ENCODE results near the gene DNAH5.

DNAH5 gene

DNA sequence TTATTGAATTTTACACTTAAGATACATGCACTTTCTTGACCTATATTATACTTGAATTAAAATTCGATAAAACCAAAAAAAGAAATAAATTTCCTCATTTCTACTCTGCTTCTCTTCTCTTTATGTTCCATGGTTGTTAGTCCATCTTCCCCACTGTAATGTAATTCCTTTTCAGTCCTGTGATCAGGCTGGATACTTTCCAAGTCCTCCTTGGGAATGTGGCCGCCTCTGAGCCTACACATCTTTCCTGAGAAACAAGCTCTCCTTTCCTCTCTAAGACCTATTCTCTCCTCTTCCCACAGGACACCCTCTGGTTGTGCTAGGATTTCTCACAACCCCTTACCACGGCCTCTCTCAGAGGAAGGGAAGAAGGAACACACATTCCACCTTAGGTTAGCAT is 285.1 kb downstream of the DNAH5 start:
- Histone ChIP-seq H3K27ac (ENCODE audit: low read depth, low read length) (no peak overlapping the region), H3K9ac (ENCODE audit: low read depth, low read length) (no peak overlapping the region), H3K4me3 (ENCODE audit: low read length) (no peak overlapping the region), H3K27me3 (ENCODE audit: insufficient read depth, low read length) (no peaks in the 10 kb centered on the region), H3K4me1 (ENCODE audit: insufficient read depth, low read length) (no peaks in the 10 kb centered on the region), H3K9me3 (ENCODE audit: insufficient read depth, low read depth, low read length) (no peaks in the 10 kb centered on the region), H3K36me3 (ENCODE audit: insufficient read depth, low read length) (no peaks in the 10 kb centered on the region)
- WGBS = 94% methylated on average over 3 of the region's 3 CpGs

DNA sequence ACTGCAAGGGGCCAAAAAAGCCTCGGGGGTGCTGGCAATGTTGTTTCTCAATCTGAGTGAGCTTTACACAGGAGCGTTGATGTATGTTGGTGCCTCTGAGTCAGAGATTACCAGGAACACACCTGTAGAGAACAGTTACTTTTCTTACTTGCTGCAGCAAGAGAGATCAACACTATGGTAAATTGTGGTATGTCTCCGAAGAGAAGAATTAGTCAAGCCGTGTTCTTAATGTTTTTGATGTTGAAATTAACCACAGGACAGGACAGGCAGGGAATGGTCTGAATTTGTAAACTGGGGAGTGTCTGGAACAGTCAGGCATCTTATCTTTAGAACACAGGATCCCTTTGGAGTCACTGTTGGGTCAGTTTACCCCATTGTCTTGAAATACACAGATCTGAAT is 285.7 kb downstream of the DNAH5 start:
- no peaks in the 10 kb centered on the region for H3K4me1 ChIP-seq (ENCODE audit: insufficient read depth, low read length)
- WGBS = 90% methylated on average over 4 of the region's 4 CpGs
- no peaks in the 10 kb centered on the region for H3K9me3 ChIP-seq (ENCODE audit: insufficient read depth, low read depth, low read length)
- H3K9ac ChIP-seq (ENCODE audit: low read depth, low read length) = no peak overlapping the region
- H3K27ac ChIP-seq (ENCODE audit: low read depth, low read length) = no peak overlapping the region
- no peaks in the 10 kb centered on the region for H3K27me3 ChIP-seq (ENCODE audit: insufficient read depth, low read length)
- no peak overlapping the region for H3K4me3 ChIP-seq (ENCODE audit: low read length)
- no peaks in the 10 kb centered on the region for H3K36me3 ChIP-seq (ENCODE audit: insufficient read depth, low read length)

DNA sequence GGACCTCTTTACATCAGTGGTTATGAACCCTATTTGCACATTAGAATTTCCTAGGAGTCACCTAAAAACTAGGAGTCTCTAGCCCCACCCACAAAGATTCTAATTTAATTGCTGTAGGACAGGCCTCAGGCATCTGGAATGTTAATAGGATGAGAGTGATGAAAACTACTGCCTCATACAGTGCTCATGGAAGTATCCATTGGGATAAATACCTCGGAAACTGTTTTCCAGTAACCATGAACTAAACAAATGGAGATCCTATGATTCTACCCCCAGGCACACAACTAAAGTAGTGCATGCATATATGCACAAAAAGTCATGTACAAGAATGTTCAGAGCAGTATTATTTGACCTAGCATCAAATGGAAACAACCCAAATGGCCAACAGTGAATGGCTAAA is 286.3 kb downstream of the DNAH5 start:
- Histone ChIP-seq H3K27me3 (ENCODE audit: insufficient read depth, low read length) (no peaks in the 10 kb centered on the region), H3K27ac (ENCODE audit: low read depth, low read length) (no peak overlapping the region), H3K36me3 (ENCODE audit: insufficient read depth, low read length) (no peaks in the 10 kb centered on the region), H3K9ac (ENCODE audit: low read depth, low read length) (no peak overlapping the region), H3K9me3 (ENCODE audit: insufficient read depth, low read depth, low read length) (no peaks in the 10 kb centered on the region), H3K4me3 (ENCODE audit: low read length) (no peak overlapping the region), H3K4me1 (ENCODE audit: insufficient read depth, low read length) (no peaks in the 10 kb centered on the region)
- 100% methylated on average over 1 of the region's 1 CpG for WGBS

DNA sequence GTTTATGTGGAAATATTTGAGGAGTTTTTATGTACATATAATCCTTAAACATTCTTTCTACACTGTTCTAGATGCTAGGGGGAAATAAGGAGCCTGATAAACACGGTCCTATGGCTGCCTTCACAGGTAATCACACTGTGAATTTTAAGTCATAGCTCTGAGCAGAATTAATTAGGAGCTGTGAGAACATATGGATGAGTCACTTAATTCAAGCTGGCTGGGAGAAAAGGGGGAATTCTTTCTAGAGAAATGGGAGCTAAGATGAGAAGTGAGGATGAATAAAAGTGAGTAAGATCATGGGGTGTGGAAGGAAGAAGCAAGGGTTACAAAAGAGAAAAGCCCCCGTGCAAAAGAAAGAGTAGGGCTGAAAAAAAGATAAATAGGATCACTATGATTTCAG is 290.8 kb downstream of the DNAH5 start:
- no peak overlapping the region for H3K9ac ChIP-seq (ENCODE audit: low read depth, low read length)
- 85% methylated on average over 2 of the region's 2 CpGs for WGBS
- H3K4me1 ChIP-seq (ENCODE audit: insufficient read depth, low read length) = no peaks in the 10 kb centered on the region
- no peaks in the 10 kb centered on the region for H3K27me3 ChIP-seq (ENCODE audit: insufficient read depth, low read length)
- no peaks in the 10 kb centered on the region for H3K36me3 ChIP-seq (ENCODE audit: insufficient read depth, low read length)
- no peaks in the 10 kb centered on the region for H3K9me3 ChIP-seq (ENCODE audit: insufficient read depth, low read depth, low read length)
- H3K4me3 ChIP-seq (ENCODE audit: low read length) = no peak overlapping the region
- no peak overlapping the region for H3K27ac ChIP-seq (ENCODE audit: low read depth, low read length)

DNA sequence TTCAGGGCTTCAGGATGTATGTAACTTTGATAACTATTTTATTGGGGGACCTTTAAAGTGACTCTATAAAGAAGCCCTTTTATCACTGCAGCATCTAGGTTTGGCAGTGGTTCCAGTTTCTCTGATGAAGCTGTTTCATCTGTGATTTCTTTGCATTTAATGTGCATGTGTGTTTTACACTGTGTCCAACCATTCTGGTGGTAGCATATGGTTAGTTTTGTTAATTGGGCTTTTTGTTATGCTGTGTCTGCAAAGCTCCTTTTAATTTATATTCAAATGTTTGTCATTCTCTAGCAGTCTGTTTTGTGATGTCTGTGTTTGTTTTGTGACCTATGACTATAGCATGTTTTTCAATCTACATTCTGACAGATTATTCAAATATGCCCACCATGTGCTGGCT is 294.8 kb downstream of the DNAH5 start:
- H3K9me3 ChIP-seq (ENCODE audit: insufficient read depth, low read depth, low read length) = no peaks in the 10 kb centered on the region
- H3K36me3 ChIP-seq (ENCODE audit: insufficient read depth, low read length) = no peaks in the 10 kb centered on the region
- no peaks in the 10 kb centered on the region for H3K27me3 ChIP-seq (ENCODE audit: insufficient read depth, low read length)
- no peak overlapping the region for H3K4me3 ChIP-seq (ENCODE audit: low read length)
- no peak overlapping the region for H3K27ac ChIP-seq (ENCODE audit: low read depth, low read length)
- H3K9ac ChIP-seq (ENCODE audit: low read depth, low read length) = no peak overlapping the region
- H3K4me1 ChIP-seq (ENCODE audit: insufficient read depth, low read length) = no peaks in the 10 kb centered on the region

DNA sequence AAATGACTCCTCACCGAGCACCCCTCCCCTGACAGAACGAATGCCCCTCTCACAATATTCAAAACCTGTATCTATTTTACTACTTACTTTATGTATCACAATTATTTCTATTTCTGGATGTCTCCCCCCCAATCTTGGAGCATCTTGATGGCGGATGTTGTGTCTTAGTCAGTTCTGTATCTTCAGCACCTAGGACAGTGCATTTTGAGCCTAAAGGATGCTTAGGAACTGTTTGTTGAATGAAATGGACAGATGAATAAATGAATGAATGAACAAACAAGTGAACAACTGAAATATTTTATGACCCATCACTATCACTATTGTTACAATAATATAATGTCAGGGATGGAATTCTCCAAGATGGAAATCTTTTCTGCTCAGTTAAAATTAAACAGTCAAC is 295.7 kb downstream of the DNAH5 start:
- Histone ChIP-seq H3K4me3 (ENCODE audit: low read length) (no peak overlapping the region), H3K27ac (ENCODE audit: low read depth, low read length) (no peak overlapping the region), H3K4me1 (ENCODE audit: insufficient read depth, low read length) (no peaks in the 10 kb centered on the region), H3K27me3 (ENCODE audit: insufficient read depth, low read length) (no peaks in the 10 kb centered on the region), H3K9ac (ENCODE audit: low read depth, low read length) (no peak overlapping the region), H3K9me3 (ENCODE audit: insufficient read depth, low read depth, low read length) (no peaks in the 10 kb centered on the region), H3K36me3 (ENCODE audit: insufficient read depth, low read length) (no peaks in the 10 kb centered on the region)
- WGBS = 86% methylated on average over 3 of the region's 3 CpGs

DNA sequence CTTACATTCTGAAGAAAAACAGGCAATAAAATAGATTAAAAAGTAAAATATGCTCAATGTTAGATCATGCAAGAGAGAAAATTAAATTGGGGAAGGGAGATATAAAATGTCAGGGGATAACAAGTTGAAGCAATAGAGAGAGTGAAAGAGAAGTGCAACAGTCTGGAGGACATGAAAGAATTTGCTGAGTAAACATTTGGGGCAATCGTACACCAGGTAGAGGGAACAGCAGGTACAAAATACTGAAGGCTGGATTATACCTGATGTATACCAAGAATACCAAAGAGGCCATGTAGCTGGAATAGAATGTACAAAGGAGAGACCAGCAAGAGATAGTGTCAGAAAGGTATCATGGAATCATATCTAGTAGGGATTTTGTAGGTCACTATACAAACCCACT is 300.8 kb downstream of the DNAH5 start:
- H3K4me1 ChIP-seq (ENCODE audit: insufficient read depth, low read length) = no peaks in the 10 kb centered on the region
- H3K9ac ChIP-seq (ENCODE audit: low read depth, low read length) = no peak overlapping the region
- no peaks in the 10 kb centered on the region for H3K36me3 ChIP-seq (ENCODE audit: insufficient read depth, low read length)
- WGBS = 97% methylated on average over 1 of the region's 1 CpG
- H3K4me3 ChIP-seq (ENCODE audit: low read length) = no peak overlapping the region
- no peak overlapping the region for H3K27ac ChIP-seq (ENCODE audit: low read depth, low read length)
- H3K9me3 ChIP-seq (ENCODE audit: insufficient read depth, low read depth, low read length) = no peaks in the 10 kb centered on the region
- H3K27me3 ChIP-seq (ENCODE audit: insufficient read depth, low read length) = no peaks in the 10 kb centered on the region

DNA sequence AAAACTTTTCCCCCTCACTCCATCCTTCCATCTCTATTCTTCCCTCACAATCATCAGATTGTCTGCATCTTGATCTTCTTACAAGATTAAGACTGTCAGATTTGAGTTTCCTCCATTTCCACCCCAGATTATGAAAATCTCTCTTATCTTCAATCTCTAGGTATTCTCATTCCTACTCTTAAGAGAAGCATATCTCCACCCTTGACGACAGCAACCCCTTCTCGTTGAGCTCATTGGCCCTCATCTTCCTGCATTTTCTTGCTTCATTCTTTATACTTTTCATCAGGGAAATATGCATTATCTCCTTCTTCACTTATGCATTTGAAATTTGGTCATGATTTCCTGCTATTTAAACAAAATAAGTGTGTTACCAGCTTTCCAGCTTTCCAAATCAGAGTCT is 301.3 kb downstream of the DNAH5 start:
- Histone ChIP-seq H3K27ac (ENCODE audit: low read depth, low read length) (no peak overlapping the region), H3K4me3 (ENCODE audit: low read length) (no peak overlapping the region), H3K9me3 (ENCODE audit: insufficient read depth, low read depth, low read length) (no peaks in the 10 kb centered on the region), H3K36me3 (ENCODE audit: insufficient read depth, low read length) (no peaks in the 10 kb centered on the region), H3K27me3 (ENCODE audit: insufficient read depth, low read length) (no peaks in the 10 kb centered on the region), H3K9ac (ENCODE audit: low read depth, low read length) (no peak overlapping the region), H3K4me1 (ENCODE audit: insufficient read depth, low read length) (no peaks in the 10 kb centered on the region)
- 97% methylated on average over 2 of the region's 2 CpGs for WGBS

Measured in HUES64 (cell line).